HepG2 (cell line): ENCODE data around the gene ESR2. TPM values are rescaled to one million over a fixed set of nuclear protein-coding genes. Genes with fewer than 3 reads are reported as not detected.

Source experiments
- ATAC-seq: fragments of 200-7000 bp; cut with Tn5 transposase; 3 replicates; pipeline ENCODE4 v1.9.1; 2020; ENCODE audit warnings: mild to moderate bottlenecking, moderate library complexity
- BruUV-seq: library from RNA; stranded (reverse); fragments of 400-500 nt; replicated peaks from 2 replicates; lab custom pipeline; 2021; lab: Mats Ljungman, UMichigan
- CTCF ChIA-PET: fragments of 300-600 bp; formaldehyde crosslinking; extraction: SDS; loops from one replicate; lab custom pipeline; 2021; ENCODE audit warnings: low total read pairs, inconsistent platforms, low intra/inter-chr PET ratio; lab: Yijun Ruan, JAX
- POLR2A ChIA-PET: fragments of 350-600 bp; sonication (Branson Sonifier 250); formaldehyde crosslinking; loops from one replicate; lab custom pipeline; 2020; ENCODE audit warnings: antibody characterized with exemption, inconsistent platforms; lab: Yijun Ruan, JAX
- DNase-seq: peaks from one replicate; pipeline ENCODE4 v3.0.0-alpha.2; 2015; ENCODE audit warnings: low spot score
- FAIRE-seq: peaks from 3 replicates; lab custom pipeline; 2011; peaks lifted over from hg19 to GRCh38; lab: Jason Lieb, UNC
- H2AFZ ChIP-seq: one replicate; pipeline ENCODE4 v1.6.1; 2011; ENCODE audit warnings: low read length, inconsistent platforms
- H3K27ac ChIP-seq: fragments of 300-600 bp; 3 replicates; pipeline ENCODE4 v1.8.0; 2011; ENCODE audit warnings: mixed run types, mild to moderate bottlenecking, mixed read lengths, low read length, inconsistent platforms; ENCODE audit not compliant: insufficient read depth; ENCODE audit errors: extremely low read length
- H3K27me3 ChIP-seq, 2 experiments: fragments of 200-600 bp in 1 of 2; 2 replicates in 1 of 2; 3 replicates in 1 of 2; pipeline versions ENCODE4 v1.6.0 to v1.8.0; 2011; ENCODE audit warnings: low read length in 2 of 2, mild to moderate bottlenecking in 2 of 2, moderate library complexity in 2 of 2, inconsistent platforms in 1 of 2; ENCODE audit not compliant: insufficient read depth in 2 of 2, control insufficient read depth in 1 of 2
- H3K36me3 ChIP-seq, 2 experiments: fragments of 200-600 bp in 1 of 2; replicated peaks in 1 of 2; 2 replicates in 1 of 2; 3 replicates in 1 of 2; pipeline versions ENCODE4 v1.5.1 to v1.8.0; 2011; ENCODE audit warnings: low read length in 2 of 2, inconsistent platforms in 1 of 2; ENCODE audit not compliant: insufficient read depth in 2 of 2, control insufficient read depth in 1 of 2
- H3K4me1 ChIP-seq: 2 replicates; pipeline ENCODE4 v1.5.1; 2012; ENCODE audit warnings: low read length, inconsistent platforms; ENCODE audit not compliant: insufficient read depth
- H3K4me2 ChIP-seq: 2 replicates; pipeline ENCODE4 v1.6.0; 2011; ENCODE audit warnings: low read depth, low read length, inconsistent platforms
- H3K4me3 ChIP-seq, 3 experiments: fragments of 200-600 bp in 1 of 3; sonication (generic), shearing (Covaris generic) in 1 of 3; replicated peaks in 1 of 3; 2 replicates each; pipeline ENCODE4 v1.5.1; 2011 to 2016; ENCODE audit warnings: low read length in 3 of 3, inconsistent platforms in 2 of 3, low read depth in 2 of 3, mild to moderate bottlenecking in 2 of 3, control low read depth in 1 of 3, mixed read lengths in 1 of 3; ENCODE audit not compliant: insufficient read depth in 1 of 3
- H3K79me2 ChIP-seq: one replicate; pipeline ENCODE4 v1.6.1; 2011; ENCODE audit warnings: low read length, inconsistent platforms; ENCODE audit not compliant: insufficient read depth
- H3K9ac ChIP-seq: 2 replicates; pipeline ENCODE4 v1.6.0; 2011; ENCODE audit warnings: mild to moderate bottlenecking, low read depth, low read length, inconsistent platforms; ENCODE audit not compliant: insufficient read depth
- H3K9me3 ChIP-seq: 2 replicates; pipeline ENCODE4 v1.5.1; 2012; ENCODE audit warnings: mild to moderate bottlenecking, low read length
- H4K20me1 ChIP-seq: 2 replicates; pipeline ENCODE4 v1.6.0; 2011; ENCODE audit warnings: inconsistent platforms, mild to moderate bottlenecking, low read length, moderate library complexity; ENCODE audit not compliant: insufficient read depth
- ATAD3A ChIP-seq: sonication (generic); formaldehyde crosslinking; IDR thresholded peaks from 2 replicates; pipeline ENCODE4 v1.4.0; 2020; ENCODE audit warnings: missing genetic modification reagents
- MAFF ChIP-seq: IDR thresholded peaks from 2 replicates; pipeline ENCODE4 v1.6.1; 2011; ENCODE audit warnings: low read depth, low read length, improper control_type of control experiment
- MAFK ChIP-seq, 2 experiments: IDR thresholded peaks in 1 of 2; conservative IDR thresholded peaks in 1 of 2; 2 replicates each; pipeline ENCODE4 v1.6.1; 2011; ENCODE audit warnings: improper control_type of control experiment in 2 of 2, low read length in 2 of 2
- SIX1 ChIP-seq: sonication (generic); formaldehyde crosslinking; IDR thresholded peaks from 2 replicates; pipeline ENCODE4 v1.4.0; 2020; ENCODE audit warnings: missing genetic modification reagents, borderline replicate concordance
- SMC3 ChIP-seq: IDR thresholded peaks from 2 replicates; pipeline ENCODE4 v1.6.1; 2011; ENCODE audit warnings: low read length, improper control_type of control experiment
- SNAPC2 ChIP-seq: sonication (generic); formaldehyde crosslinking; IDR thresholded peaks from 2 replicates; pipeline ENCODE4 v1.8.1; 2022; ENCODE audit warnings: mild to moderate bottlenecking, missing genetic modification reagents
- STAG1 ChIP-seq: sonication (generic); formaldehyde crosslinking; IDR thresholded peaks from 2 replicates; pipeline ENCODE4 v1.4.0; 2020; ENCODE audit warnings: missing genetic modification reagents
- WGBS: methylation state at CpG from one replicate; pipeline ENCODE4 v1.1.6; 2017; ENCODE audit warnings: low lambda C conversion rate; 5-methylcytosine and 5-hydroxymethylcytosine counted together
- in situ Hi-C: cut with HindIII; loops from 2 replicates; pipeline ENCODE4 v1.10.0; 2017; ENCODE audit warnings: low pct_unique_long_range_greater_than_20kb; ENCODE audit not compliant: extremely low pct_ligation_motif_present
- intact Hi-C: fragments of 100-400 bp; cut with micrococcal nuclease; formaldehyde crosslinking; loops from one replicate; pipeline ENCODE4 v1.10.0; 2022; ENCODE audit not compliant: unreplicated experiment
- polyA plus RNA-seq, 8 experiments: library from polyadenylated mRNA; depleted of rRNA in 3 of 8; stranded (reverse) in 7 of 8; unstranded in 1 of 8; fragments of >200 nt; fragmentation: Illumina TruSeq in 4 of 8; extraction: Trizol in 4 of 8; gene quantifications; 2 replicates each; pipeline versions ENCODE4 v1.2.1 to v1.2.3, GENCODE V29; 2011 to 2016; ENCODE audit warnings: low read depth in 4 of 8, missing spikeins in 1 of 8, mixed read lengths in 1 of 8; ENCODE audit not compliant: insufficient read depth in 1 of 8
- total RNA-seq, 5 experiments: library from RNA; depleted of rRNA; stranded (reverse); fragments of >200 nt; fragmentation: Illumina TruSeq; extraction: Trizol; gene quantifications; 2 replicates each; pipeline ENCODE4 v1.2.3, GENCODE V29; 2016; ENCODE audit warnings: low read depth in 1 of 5
- TF ChIP-seq, protein P1 (sequence below): sonication (generic); formaldehyde crosslinking; IDR thresholded peaks from 2 replicates; pipeline ENCODE4 v1.4.0; 2020; ENCODE audit warnings: missing genetic modification reagents, mild to moderate bottlenecking, borderline replicate concordance
- TF ChIP-seq, protein P2 (sequence below), 2 experiments: fragments of 450-650 bp in 1 of 2; sonication (generic) in 1 of 2; formaldehyde crosslinking; IDR thresholded peaks; 2 replicates each; pipeline versions ENCODE4 v1.5.0 to v1.8.0; 2020 to 2022; ENCODE audit warnings: mild to moderate bottlenecking in 1 of 2, missing genetic modification reagents in 1 of 2
- TF ChIP-seq, protein P3 (sequence below): sonication (generic); formaldehyde crosslinking; IDR thresholded peaks from 2 replicates; pipeline ENCODE4 v1.4.0; 2020; ENCODE audit warnings: missing genetic modification reagents
- TF ChIP-seq, protein P4 (sequence below): sonication (generic); formaldehyde crosslinking; IDR thresholded peaks from 2 replicates; pipeline ENCODE4 v1.4.0; 2020; ENCODE audit warnings: missing genetic modification reagents
- TF ChIP-seq, protein P5 (sequence below): sonication (generic); formaldehyde crosslinking; IDR thresholded peaks from 2 replicates; pipeline ENCODE4 v1.5.0; 2020; ENCODE audit warnings: mild to moderate bottlenecking, missing genetic modification reagents, moderate library complexity

Gene ESR2
- total and polyA plus RNA-seq, 2 of the 13 experiments (the other 11 are each of a cell fraction or from before 2014, with no cell fraction given), result 0.01 to 0.04 TPM

DNA sequence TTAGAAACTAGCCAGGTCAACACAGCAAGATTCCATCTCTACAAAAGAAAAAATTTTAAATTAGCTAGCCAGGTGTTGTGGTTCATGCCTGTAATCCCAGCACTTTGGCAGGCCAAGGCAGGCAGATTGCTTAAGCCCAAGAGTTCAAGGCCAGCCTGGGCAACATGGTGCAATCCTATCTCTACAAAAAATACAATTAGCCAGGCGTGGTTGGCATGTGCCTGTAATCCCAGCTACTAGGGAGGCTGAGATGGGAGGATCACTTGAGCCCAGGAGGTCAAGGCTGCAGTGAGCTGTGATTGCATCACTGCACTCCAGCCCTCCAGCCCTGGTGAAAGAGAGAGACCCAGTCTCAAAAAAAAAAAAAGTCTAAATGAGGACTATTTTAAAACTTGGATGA, 24.5 kb upstream of the ESR2 start (continued):
- TF ChIP-seq, protein P1, sequence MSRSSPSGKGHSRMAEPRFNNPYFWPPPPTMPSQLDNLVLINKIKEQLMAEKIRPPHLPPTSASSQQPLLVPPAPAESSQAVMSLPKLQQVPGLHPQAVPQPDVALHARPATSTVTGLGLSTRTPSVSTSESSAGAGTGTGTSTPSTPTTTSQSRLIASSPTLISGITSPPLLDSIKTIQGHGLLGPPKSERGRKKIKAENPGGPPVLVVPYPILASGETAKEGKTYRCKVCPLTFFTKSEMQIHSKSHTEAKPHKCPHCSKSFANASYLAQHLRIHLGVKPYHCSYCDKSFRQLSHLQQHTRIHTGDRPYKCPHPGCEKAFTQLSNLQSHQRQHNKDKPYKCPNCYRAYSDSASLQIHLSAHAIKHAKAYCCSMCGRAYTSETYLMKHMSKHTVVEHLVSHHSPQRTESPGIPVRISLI, result 0 out of 2 replicates have a peak, but pooled peaks have one; percentile 37
- TF ChIP-seq, protein P2, sequence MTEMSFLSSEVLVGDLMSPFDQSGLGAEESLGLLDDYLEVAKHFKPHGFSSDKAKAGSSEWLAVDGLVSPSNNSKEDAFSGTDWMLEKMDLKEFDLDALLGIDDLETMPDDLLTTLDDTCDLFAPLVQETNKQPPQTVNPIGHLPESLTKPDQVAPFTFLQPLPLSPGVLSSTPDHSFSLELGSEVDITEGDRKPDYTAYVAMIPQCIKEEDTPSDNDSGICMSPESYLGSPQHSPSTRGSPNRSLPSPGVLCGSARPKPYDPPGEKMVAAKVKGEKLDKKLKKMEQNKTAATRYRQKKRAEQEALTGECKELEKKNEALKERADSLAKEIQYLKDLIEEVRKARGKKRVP (CRISPR knock-in tag; IDR thresholded peaks at IDR 0.05), result peak in 1 of 2 experiments; percentile 74; a peak in 2 of 4 replicates
- TF ChIP-seq, protein P3, sequence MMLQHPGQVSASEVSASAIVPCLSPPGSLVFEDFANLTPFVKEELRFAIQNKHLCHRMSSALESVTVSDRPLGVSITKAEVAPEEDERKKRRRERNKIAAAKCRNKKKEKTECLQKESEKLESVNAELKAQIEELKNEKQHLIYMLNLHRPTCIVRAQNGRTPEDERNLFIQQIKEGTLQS (CRISPR knock-in tag), result 0 out of 2 replicates have a peak, but pooled peaks have one; percentile 22
- TF ChIP-seq, all 625 proteins: peak for 16; not testable (repeated sequence) for 609

DNA sequence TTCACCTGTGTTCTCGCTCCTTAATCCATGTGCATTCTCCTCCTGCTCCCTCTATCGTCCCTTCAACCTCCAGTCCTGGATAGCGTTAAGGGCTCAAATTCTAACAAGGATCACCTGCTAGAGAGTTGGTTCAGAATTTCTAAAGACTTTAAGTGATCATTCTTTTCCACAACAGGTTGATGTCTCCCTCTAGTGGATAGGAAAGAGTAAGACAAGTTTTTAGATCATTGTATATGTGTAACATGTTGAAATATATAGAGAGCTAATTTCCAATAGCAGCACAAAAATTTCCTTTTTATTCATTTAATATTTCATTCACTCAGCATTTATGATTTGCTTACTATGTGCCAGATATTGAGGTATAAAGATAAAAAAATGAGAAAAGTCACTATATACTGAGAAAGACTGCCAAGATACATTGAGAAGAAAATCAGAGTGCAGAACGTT, 9.3 kb upstream of the ESR2 start:
- Histone ChIP-seq H3K27ac (no peak overlapping the region), H2AFZ (no peak overlapping the region), H3K79me2 (no peaks in the 10 kb centered on the region), H3K9ac (no peak overlapping the region), H3K4me1 (peaks cover 11% of the 10 kb centered on the region), H3K27me3 (0 out of 5 replicates have a peak, but pooled peaks cover 0 to 3% of the 10 kb centered on the region in 2 experiments), H3K36me3 (no peaks in the 10 kb centered on the region), H3K4me3 (no peak overlapping the region), H3K9me3 (no peaks in the 10 kb centered on the region), H4K20me1 (no peaks in the 10 kb centered on the region), H3K4me2 (no peak overlapping the region)
- DNase-seq (peak; percentile 63), ATAC-seq (peak; percentile 85), FAIRE-seq (peak; percentile 37)
- ChIA-PET CTCF (interaction anchor here (0.8 to 1.6 kb wide), 2 partner anchors 293 to 504 kb away, joined by 3 to 6 read pairs; no protein-coding TSS in a partner anchor), POLR2A (no interaction called here)
- TF ChIP-seq ATAD3A (CRISPR knock-in tag), result no peak
- no peak for TF ChIP-seq SNAPC2 (CRISPR knock-in tag)
- TF ChIP-seq, protein P4, sequence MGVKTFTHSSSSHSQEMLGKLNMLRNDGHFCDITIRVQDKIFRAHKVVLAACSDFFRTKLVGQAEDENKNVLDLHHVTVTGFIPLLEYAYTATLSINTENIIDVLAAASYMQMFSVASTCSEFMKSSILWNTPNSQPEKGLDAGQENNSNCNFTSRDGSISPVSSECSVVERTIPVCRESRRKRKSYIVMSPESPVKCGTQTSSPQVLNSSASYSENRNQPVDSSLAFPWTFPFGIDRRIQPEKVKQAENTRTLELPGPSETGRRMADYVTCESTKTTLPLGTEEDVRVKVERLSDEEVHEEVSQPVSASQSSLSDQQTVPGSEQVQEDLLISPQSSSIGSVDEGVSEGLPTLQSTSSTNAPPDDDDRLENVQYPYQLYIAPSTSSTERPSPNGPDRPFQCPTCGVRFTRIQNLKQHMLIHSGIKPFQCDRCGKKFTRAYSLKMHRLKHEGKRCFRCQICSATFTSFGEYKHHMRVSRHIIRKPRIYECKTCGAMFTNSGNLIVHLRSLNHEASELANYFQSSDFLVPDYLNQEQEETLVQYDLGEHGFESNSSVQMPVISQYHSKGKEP, result no peak
- TF ChIP-seq SMC3, result peak; percentile 60
- TF ChIP-seq SIX1 (CRISPR knock-in tag), result no peak
- TF ChIP-seq MAFK (conservative IDR thresholded peaks at IDR 0.05 in 1 of 2, IDR thresholded peaks at IDR 0.05 in 1 of 2; ENCODE audit: low read length in 2 of 2), result peak in 1 of 2 experiments; percentile 50; a peak in 2 of 4 replicates
- TF ChIP-seq, protein P5, sequence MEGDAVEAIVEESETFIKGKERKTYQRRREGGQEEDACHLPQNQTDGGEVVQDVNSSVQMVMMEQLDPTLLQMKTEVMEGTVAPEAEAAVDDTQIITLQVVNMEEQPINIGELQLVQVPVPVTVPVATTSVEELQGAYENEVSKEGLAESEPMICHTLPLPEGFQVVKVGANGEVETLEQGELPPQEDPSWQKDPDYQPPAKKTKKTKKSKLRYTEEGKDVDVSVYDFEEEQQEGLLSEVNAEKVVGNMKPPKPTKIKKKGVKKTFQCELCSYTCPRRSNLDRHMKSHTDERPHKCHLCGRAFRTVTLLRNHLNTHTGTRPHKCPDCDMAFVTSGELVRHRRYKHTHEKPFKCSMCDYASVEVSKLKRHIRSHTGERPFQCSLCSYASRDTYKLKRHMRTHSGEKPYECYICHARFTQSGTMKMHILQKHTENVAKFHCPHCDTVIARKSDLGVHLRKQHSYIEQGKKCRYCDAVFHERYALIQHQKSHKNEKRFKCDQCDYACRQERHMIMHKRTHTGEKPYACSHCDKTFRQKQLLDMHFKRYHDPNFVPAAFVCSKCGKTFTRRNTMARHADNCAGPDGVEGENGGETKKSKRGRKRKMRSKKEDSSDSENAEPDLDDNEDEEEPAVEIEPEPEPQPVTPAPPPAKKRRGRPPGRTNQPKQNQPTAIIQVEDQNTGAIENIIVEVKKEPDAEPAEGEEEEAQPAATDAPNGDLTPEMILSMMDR (CRISPR knock-in tag), result peak; percentile 70
- TF ChIP-seq STAG1 (CRISPR knock-in tag), result peak; percentile 82
- TF ChIP-seq MAFF, result peak; percentile 5; the same call in 1 of the 2 replicates
- intact Hi-C loops (loop anchor here (2.0 kb wide), 1 partner anchor 291 kb away; no protein-coding TSS in a partner anchor), in situ Hi-C loops (no loop called here)
- 19% methylated on average over 4 of the region's 4 CpGs for WGBS
- no TSS peak for BruUV-seq
